ENCODE measurements around the gene CLCA1. TPM values are rescaled to one million over a fixed set of nuclear protein-coding genes. Genes with fewer than 3 reads are reported as not detected.

The CLCA1 gene
- total RNA-seq, 1 donor from 2014 or later, result not detected

DNA sequence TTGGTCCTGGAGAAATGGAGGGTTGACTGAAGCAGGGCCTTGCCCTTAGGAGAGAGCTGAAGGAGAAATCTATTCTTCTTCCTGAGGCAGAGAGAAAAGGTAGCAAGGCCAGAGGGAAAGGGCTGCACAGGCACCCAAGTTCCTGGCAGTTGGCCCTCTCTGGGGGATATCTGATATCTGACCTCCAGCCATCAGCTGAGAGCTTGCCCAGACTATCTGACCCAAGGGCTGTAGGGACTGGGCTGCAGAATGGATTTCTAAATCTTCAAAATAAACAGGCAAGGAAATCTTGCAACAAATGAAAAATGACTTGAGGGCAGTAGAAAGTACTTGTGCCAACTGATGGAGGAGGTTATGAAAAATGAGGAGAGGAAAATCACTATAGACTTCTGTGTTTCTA is 45.3 kb upstream of the CLCA1 start:
- no peaks in the 10 kb centered on the region for H3K27me3 Mint-ChIP-seq (ENCODE audit: low read depth, unreplicated experiment)
- Histone ChIP-seq H3K36me3 (ENCODE audit: insufficient read depth, low read length) (no peaks in the 10 kb centered on the region), H3K4me2 (ENCODE audit: low read length) (no peak overlapping the region), H3K79me2 (ENCODE audit: insufficient read depth, low read length) (no peaks in the 10 kb centered on the region), H3K4me1 (ENCODE audit: insufficient read depth, low read length) (no peaks in the 10 kb centered on the region), H3K9me3 (ENCODE audit: insufficient read depth, low read depth, low read length) (no peaks in the 10 kb centered on the region), H3K9ac (ENCODE audit: low read length) (no peak overlapping the region), H3K27ac (ENCODE audit: low read depth, low read length) (no peak overlapping the region), H2AFZ (ENCODE audit: low read depth, low read length) (no peak overlapping the region), H3K4me3 (ENCODE audit: insufficient read depth, low read depth, low read length) (no peak overlapping the region), H3K27me3 (ENCODE audit: insufficient read depth, low read length) (no peaks in the 10 kb centered on the region), H4K20me1 (ENCODE audit: insufficient read depth, low read length) (no peaks in the 10 kb centered on the region)
- H3K9me3 Mint-ChIP-seq (ENCODE audit: unreplicated experiment), result no peaks in the 10 kb centered on the region
- H3K4me3 Mint-ChIP-seq (ENCODE audit: unreplicated experiment), result no peak overlapping the region
- no peak for FAIRE-seq
- DNase-seq (ENCODE audit: low read depth), result no peak
- no peak overlapping the region for H3K27ac Mint-ChIP-seq (ENCODE audit: unreplicated experiment)
- H3K4me1 Mint-ChIP-seq (ENCODE audit: low read depth, unreplicated experiment), result no peaks in the 10 kb centered on the region
- TF ChIP-seq, protein P1, sequence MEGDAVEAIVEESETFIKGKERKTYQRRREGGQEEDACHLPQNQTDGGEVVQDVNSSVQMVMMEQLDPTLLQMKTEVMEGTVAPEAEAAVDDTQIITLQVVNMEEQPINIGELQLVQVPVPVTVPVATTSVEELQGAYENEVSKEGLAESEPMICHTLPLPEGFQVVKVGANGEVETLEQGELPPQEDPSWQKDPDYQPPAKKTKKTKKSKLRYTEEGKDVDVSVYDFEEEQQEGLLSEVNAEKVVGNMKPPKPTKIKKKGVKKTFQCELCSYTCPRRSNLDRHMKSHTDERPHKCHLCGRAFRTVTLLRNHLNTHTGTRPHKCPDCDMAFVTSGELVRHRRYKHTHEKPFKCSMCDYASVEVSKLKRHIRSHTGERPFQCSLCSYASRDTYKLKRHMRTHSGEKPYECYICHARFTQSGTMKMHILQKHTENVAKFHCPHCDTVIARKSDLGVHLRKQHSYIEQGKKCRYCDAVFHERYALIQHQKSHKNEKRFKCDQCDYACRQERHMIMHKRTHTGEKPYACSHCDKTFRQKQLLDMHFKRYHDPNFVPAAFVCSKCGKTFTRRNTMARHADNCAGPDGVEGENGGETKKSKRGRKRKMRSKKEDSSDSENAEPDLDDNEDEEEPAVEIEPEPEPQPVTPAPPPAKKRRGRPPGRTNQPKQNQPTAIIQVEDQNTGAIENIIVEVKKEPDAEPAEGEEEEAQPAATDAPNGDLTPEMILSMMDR (IDR thresholded peaks at IDR 0.05; ENCODE audit: insufficient read depth, low read depth, low read length), result no peak
- no peak for TF ChIP-seq EZH2 (IDR thresholded peaks at IDR 0.05; ENCODE audit: insufficient read depth, low read length)
- no peaks in the 10 kb centered on the region for H3K36me3 Mint-ChIP-seq (ENCODE audit: low read depth, unreplicated experiment)

DNA sequence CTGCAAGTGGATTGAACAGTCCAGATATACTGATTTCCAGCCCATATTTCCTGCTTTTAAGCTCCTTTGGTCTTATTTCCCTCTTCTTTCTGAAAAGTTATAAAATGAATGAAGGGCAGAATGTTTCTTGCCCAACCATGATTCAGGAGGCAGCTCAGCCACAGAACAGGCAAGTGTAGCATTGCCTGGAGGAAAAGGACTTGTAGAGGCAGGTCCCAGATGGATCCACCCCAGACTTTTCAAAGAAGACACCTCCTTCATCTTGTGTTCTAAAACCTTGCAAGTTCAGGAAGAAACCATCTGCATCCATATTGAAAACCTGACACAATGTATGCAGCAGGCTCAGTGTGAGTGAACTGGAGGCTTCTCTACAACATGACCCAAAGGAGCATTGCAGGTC is 44.9 kb upstream of the CLCA1 start, which contains the start of gene CLCA2:
TSS of gene CLCA2 (plus strand) at position 299 of the 400 bp plus-strand sequence. CDS start at position 376, 77 bp downstream.
- DNase-seq (ENCODE audit: low read depth) (no peak), FAIRE-seq (no peak)
- Mint-ChIP-seq H3K4me1 (ENCODE audit: low read depth, unreplicated experiment) (no peaks in the 10 kb centered on the region), H3K27me3 (ENCODE audit: low read depth, unreplicated experiment) (no peaks in the 10 kb centered on the region), H3K9me3 (ENCODE audit: unreplicated experiment) (no peaks in the 10 kb centered on the region), H3K36me3 (ENCODE audit: low read depth, unreplicated experiment) (no peaks in the 10 kb centered on the region), H3K27ac (ENCODE audit: unreplicated experiment) (no peak within 1 kb of the TSS), H3K4me3 (ENCODE audit: unreplicated experiment) (no peak within 1 kb of the TSS)
- Histone ChIP-seq H3K4me3 (ENCODE audit: insufficient read depth, low read depth, low read length) (no peak within 1 kb of the TSS), H3K9me3 (ENCODE audit: insufficient read depth, low read depth, low read length) (no peaks in the 10 kb centered on the region), H3K27me3 (ENCODE audit: insufficient read depth, low read length) (no peaks in the 10 kb centered on the region), H4K20me1 (ENCODE audit: insufficient read depth, low read length) (no peaks in the 10 kb centered on the region), H3K36me3 (ENCODE audit: insufficient read depth, low read length) (no peaks in the 10 kb centered on the region), H3K79me2 (ENCODE audit: insufficient read depth, low read length) (no peaks in the 10 kb centered on the region), H3K9ac (ENCODE audit: low read length) (no peak within 1 kb of the TSS), H3K4me1 (ENCODE audit: insufficient read depth, low read length) (no peaks in the 10 kb centered on the region), H3K4me2 (ENCODE audit: low read length) (no peak within 1 kb of the TSS), H2AFZ (ENCODE audit: low read depth, low read length) (no peak within 1 kb of the TSS), H3K27ac (ENCODE audit: low read depth, low read length) (no peak within 1 kb of the TSS)
- no peak for TF ChIP-seq EZH2 (IDR thresholded peaks at IDR 0.05; ENCODE audit: insufficient read depth, low read length)
- TF ChIP-seq, protein P1 (IDR thresholded peaks at IDR 0.05; ENCODE audit: insufficient read depth, low read depth, low read length), result no peak

DNA sequence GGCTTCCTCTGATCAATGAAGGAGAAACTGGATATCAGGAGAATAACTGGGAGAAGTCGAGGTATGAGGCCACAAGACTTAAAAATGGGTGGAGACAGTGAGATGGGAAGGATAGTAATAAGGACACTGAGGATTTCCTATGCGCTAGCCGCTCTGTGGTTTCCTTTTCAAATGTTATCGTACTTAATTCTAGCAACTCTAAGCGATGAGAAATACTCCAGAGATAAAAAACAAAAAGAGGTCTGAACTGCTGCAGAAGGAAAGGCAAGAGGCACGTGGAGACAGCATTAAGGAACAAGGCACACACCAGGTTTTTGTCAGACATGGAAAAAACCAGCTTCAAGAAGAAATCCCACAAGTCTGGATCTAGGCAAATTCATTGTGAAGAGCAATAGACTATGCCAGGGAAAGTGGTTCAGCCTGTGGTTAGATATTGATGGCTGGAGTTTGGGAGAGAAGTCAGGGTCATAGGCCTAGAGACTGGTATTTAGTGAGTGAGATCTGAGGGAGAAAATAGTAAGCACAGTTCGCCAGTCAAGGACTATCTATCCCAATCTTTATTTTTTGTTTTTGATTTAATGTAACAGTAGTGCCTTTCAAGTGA is 39.5 kb upstream of the CLCA1 start:
- no peak overlapping the region for H2AFZ ChIP-seq (ENCODE audit: low read depth, low read length)
- no peaks in the 10 kb centered on the region for H3K27me3 Mint-ChIP-seq (ENCODE audit: low read depth, unreplicated experiment)

More for the DNA sequence above, 39.5 kb upstream of the CLCA1 start:
- H3K4me2 ChIP-seq (ENCODE audit: low read length), result peak overlapping the region; percentile 53
- H3K36me3 ChIP-seq (ENCODE audit: insufficient read depth, low read length), result no peaks in the 10 kb centered on the region
- H3K9me3 Mint-ChIP-seq (ENCODE audit: unreplicated experiment), result no peaks in the 10 kb centered on the region
- H3K4me3 ChIP-seq (ENCODE audit: insufficient read depth, low read depth, low read length), result no peak overlapping the region
- FAIRE-seq, result peak; percentile 29
- H3K4me1 ChIP-seq (ENCODE audit: insufficient read depth, low read length), result peaks cover 13% of the 10 kb centered on the region
- H3K27me3 ChIP-seq (ENCODE audit: insufficient read depth, low read length), result no peaks in the 10 kb centered on the region
- H3K9ac ChIP-seq (ENCODE audit: low read length), result no peak overlapping the region
- no peak overlapping the region for H3K27ac Mint-ChIP-seq (ENCODE audit: unreplicated experiment)
- no peaks in the 10 kb centered on the region for H4K20me1 ChIP-seq (ENCODE audit: insufficient read depth, low read length)
- no peaks in the 10 kb centered on the region for H3K9me3 ChIP-seq (ENCODE audit: insufficient read depth, low read depth, low read length)
- no peaks in the 10 kb centered on the region for H3K4me1 Mint-ChIP-seq (ENCODE audit: low read depth, unreplicated experiment)
- TF ChIP-seq EZH2 (IDR thresholded peaks at IDR 0.05; ENCODE audit: insufficient read depth, low read length), result no peak
- TF ChIP-seq, protein P1 (IDR thresholded peaks at IDR 0.05; ENCODE audit: insufficient read depth, low read depth, low read length), result no peak
- peak; percentile 52 for DNase-seq (ENCODE audit: low read depth)
- no peaks in the 10 kb centered on the region for H3K36me3 Mint-ChIP-seq (ENCODE audit: low read depth, unreplicated experiment)
- H3K79me2 ChIP-seq (ENCODE audit: insufficient read depth, low read length), result no peaks in the 10 kb centered on the region
- H3K27ac ChIP-seq (ENCODE audit: low read depth, low read length), result no peak overlapping the region
- no peak overlapping the region for H3K4me3 Mint-ChIP-seq (ENCODE audit: unreplicated experiment)

Data from astrocyte (in vitro differentiated cells and primary cell).